Central memory CD4-positive, alpha-beta T cell (primary cell): ENCODE data around the gene KCNK15.

ENCODE experiments used
- DNase-seq: peaks from one replicate; pipeline ENCODE4 v3.0.0; 2022

Gene KCNK15

GRCh38 chr20:44736170-44737021, 9.3 kb upstream of the KCNK15 start:
- peak; percentile 30 for DNase-seq

- DNase-seq, result no peak
Measured at GRCh38 chr20:44737116-44737515, 8.5 kb upstream of the KCNK15 start.

GRCh38 chr20:44738813-44739477, 6.7 kb upstream of the KCNK15 start:
- peak; percentile 33 for DNase-seq

GRCh38 chr20:44739942-44740341, 5.7 kb upstream of the KCNK15 start:
- no peak for DNase-seq

- no peak for DNase-seq
Measured at GRCh38 chr20:44742304-44743079, 3.2 kb upstream of the KCNK15 start.

GRCh38 chr20:44743080-44743701, 2.5 kb upstream of the KCNK15 start:
- no peak for DNase-seq

GRCh38 chr20:44743916-44744655, 1.6 kb upstream of the KCNK15 start:
- no peak for DNase-seq

- DNase-seq, result no peak
Measured at GRCh38 chr20:44745122-44745597, 505 bp upstream of the KCNK15 start.

GRCh38 chr20:44746367-44747165, 901 bp downstream of the KCNK15 start:
- no peak for DNase-seq

- DNase-seq, result peak; percentile 25
Measured at GRCh38 chr20:44747166-44748004, 1.7 kb downstream of the KCNK15 start.

- no peak for DNase-seq
Measured at GRCh38 chr20:44748005-44748370, 2.3 kb downstream of the KCNK15 start.

- DNase-seq, result no peak
Measured at GRCh38 chr20:44750081-44750805, 4.6 kb downstream of the KCNK15 start.

- no peak for DNase-seq
Measured at GRCh38 chr20:44752099-44752931, 6.7 kb downstream of the KCNK15 start.

- no peak for DNase-seq
Measured at GRCh38 chr20:44754554-44754953, 8.9 kb downstream of the KCNK15 start.

GRCh38 chr20:44756011-44756688, 10.5 kb downstream of the KCNK15 start:
- DNase-seq, result no peak

- DNase-seq, result no peak
Measured at GRCh38 chr20:44756956-44757355, 11.3 kb downstream of the KCNK15 start.

- no peak for DNase-seq
Measured at GRCh38 chr20:44758247-44759101, 12.8 kb downstream of the KCNK15 start.
